GM19395 (cell line): Measurements from ENCODE around the gene DAND5.
A peak's percentile ranks its signal among the peaks of the same experiment; 100 is the strongest.
"Not testable (repeated sequence)": the region's sequence is repeated elsewhere in the genome, so short reads cannot be mapped to it uniquely, and the experiment has no call there.

Source experiments
- ATAC-seq: cut with Tn5 transposase; IDR thresholded peaks from one replicate; pipeline ENCODE4 v1.9.1; 2021; ENCODE audit warnings: mild to moderate bottlenecking, moderate library complexity; ENCODE audit not compliant: unreplicated experiment

DAND5 gene

GRCh38 chr19:12945479-12946091, 23.8 kb upstream of the DAND5 start, which contains the start of gene RAD23A:
RAD23A (plus strand) TSS chr19:12945862; CDS start chr19:12945949, 87 bp downstream.
- ATAC-seq: peak; percentile 70

GRCh38 chr19:12946092-12946721, 23.2 kb upstream of the DAND5 start:
- ATAC-seq: peak; percentile 30

DNA sequence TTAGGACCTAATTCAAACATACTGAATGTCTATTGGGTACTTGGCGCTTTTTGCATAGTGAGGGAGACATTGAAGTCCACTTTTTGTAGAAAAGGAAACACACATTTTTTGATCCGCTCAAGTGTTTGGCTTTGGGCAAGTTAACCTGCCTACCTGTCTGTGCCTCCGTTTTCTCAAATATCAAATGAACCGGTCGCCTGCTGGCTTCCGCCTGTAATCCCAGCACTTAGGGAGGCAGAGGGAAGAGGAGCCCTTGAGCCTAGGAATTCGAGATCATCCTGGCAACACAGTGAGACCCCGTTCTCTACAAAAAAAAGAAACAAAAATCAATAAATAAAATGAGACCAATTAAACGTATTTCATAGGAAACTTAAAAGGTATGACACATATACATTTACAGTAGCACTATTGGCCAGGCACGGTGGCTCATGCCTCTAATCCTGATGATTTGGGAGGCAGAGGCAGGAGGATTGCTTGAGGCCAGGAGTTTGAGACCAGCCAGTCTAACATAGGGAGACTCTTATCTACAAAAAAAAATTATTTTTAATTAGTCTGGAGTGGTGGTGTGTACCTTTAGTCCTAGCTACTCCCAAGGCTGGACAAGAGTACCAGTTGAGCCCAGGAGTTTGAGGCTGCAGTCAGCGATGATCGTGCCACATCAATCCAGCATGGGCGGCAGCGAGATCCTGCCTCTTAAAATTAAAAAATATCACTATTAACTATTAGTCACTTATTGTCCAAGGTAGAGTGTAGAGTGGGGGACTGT, 22.5 kb upstream of the DAND5 start:
- ATAC-seq: no peak

- ATAC-seq: no peak
These were observed 21.4 kb upstream of the DAND5 start for GRCh38 chr19:12947702-12948611.

DNA sequence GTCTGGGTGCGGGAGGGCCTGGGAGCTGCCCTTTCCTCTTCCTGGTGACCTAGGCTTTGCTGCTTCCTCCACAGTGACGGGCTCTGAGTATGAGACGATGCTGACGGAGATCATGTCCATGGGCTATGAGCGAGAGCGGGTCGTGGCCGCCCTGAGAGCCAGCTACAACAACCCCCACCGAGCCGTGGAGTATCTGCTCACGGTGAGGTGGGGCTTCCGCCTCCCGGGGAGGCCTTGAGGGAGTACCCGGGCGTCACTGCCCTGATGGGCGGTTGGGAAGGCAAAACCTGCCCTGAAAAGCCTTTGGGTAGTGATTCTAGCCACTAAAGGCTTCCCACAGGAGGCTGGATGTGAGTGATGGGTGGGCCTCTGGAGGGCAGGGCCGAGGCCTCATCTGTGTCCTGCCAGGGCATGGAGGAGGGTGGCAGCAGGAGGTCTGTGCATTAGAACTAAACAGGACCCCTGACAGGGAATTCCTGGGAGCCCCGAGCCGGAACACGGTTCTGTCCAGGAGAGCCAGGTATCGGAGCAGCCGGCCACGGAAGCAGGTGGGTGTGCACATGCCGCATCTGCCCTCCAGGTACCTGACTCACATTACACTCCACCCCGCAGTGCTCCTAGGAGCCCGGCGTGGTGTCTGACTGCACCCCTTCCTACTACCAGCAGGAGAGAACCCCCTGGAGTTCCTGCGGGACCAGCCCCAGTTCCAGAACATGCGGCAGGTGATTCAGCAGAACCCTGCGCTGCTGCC, 20.6 kb upstream of the DAND5 start:
- no peak for ATAC-seq

DNA sequence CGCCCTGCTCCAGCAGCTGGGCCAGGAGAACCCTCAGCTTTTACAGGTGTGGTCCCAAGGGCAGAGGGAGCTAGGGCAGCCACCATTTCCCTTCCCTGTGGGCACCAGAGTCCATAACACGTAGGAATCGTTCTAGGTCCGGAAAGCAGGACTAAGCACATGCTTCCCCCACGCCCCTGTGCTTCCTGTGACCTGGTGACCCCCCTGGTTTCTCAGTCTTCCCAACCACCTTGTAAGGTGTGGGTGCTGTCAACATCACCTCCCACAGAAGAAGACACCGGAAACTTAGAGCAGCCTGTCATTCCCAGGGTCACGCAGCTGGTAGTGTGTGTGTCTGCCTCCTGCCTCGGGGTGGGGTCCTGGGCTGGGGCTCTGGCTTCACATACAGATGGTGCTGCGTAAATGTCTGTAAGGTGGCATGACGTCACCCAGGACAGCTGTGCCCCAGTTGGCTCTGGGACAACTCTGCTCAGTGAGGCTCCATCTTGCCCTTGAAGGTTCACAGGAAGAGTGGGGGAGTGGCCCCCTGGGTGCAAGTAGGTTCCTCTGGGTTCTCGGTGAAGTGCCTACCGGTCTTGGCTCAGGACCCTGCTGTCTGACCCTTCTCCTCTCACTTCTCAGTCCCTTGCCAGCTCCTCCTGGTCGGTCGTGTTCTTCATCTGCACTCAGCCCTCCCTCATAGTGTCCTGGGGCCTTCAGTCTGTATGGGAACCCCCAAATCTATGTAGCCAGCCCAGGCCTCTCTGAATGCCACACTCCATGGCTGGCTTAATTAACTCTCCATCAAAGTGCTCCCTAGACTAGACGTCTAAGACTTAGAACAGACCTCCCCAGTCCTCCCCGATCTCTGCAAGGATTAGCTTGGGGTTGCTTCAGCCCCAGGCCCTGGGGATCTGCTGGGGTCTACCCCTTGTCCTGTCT, 19.8 kb upstream of the DAND5 start:
- ATAC-seq: no peak

GRCh38 chr19:12952050-12952449, 17.3 kb upstream of the DAND5 start:
- not testable (repeated sequence) for ATAC-seq

GRCh38 chr19:12952488-12953137, 16.8 kb upstream of the DAND5 start:
- ATAC-seq: no peak

- ATAC-seq: no peak
These were observed 16.1 kb upstream of the DAND5 start for GRCh38 chr19:12953138-12953798.

GRCh38 chr19:12953799-12954611, 15.4 kb upstream of the DAND5 start:
- ATAC-seq: no peak

DNA sequence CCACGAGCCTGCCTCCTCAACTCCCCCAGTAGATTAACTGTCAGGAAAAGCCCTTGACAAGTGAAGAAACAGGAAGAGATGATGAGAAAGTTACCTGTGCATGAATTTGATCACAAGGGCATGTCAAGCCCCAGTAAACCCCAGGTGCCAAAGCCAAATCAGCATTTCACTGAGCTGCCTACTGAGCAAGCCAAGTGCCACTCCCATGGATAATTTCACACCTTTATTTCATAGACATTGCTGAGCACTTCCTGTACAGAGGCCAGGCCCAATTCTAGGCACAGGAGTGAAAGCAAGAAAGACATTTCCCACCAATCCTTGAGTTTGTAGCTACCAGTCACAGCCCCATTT, 14.8 kb upstream of the DAND5 start:
- no peak for ATAC-seq

DNA sequence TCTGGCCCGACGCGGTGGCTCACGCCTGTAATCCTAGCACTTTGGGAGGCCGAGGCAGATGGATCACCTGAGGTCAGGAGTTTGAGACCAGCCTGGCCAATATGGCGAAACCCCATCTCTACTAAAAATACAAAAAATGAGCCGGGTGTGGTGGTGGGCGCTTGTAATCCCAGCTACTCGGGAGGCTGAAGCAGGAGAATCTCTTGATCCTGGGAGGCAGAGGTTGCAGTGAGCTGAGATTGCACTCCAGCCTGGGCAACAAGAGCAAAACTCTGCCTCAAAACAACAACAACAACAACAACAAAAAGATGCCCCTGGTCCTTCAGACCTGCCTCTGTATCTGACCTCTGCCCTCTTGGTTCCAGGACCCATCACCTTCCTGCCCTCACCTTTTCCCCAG, 13.8 kb upstream of the DAND5 start:
- not testable (repeated sequence) for ATAC-seq

DNA sequence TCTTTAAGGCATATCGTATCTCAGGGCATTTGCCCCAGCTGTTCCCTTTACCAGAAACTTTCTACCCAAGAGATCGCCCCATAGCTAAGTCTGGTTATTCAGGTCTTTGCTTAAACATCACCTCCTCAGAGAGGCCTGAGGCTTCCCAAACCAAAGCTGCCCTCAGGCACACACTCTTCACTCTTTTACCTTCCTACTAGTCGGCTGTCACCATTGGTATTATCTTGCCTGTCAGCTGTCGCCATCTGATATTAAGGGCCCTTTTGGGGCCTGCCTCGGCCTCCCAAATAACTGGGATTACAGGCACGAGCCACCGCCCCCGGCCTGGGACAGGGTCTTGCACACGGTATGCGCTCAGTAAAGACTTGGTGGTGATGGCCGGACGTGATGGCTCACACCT, 13.4 kb upstream of the DAND5 start:
- no peak for ATAC-seq

GRCh38 chr19:12956446-12957388, 12.7 kb upstream of the DAND5 start, which contains the start of gene GADD45GIP1:
GADD45GIP1 (minus strand) TSS chr19:12957223; CDS start chr19:12957212, 11 bp downstream.
- no peak for ATAC-seq

DNA sequence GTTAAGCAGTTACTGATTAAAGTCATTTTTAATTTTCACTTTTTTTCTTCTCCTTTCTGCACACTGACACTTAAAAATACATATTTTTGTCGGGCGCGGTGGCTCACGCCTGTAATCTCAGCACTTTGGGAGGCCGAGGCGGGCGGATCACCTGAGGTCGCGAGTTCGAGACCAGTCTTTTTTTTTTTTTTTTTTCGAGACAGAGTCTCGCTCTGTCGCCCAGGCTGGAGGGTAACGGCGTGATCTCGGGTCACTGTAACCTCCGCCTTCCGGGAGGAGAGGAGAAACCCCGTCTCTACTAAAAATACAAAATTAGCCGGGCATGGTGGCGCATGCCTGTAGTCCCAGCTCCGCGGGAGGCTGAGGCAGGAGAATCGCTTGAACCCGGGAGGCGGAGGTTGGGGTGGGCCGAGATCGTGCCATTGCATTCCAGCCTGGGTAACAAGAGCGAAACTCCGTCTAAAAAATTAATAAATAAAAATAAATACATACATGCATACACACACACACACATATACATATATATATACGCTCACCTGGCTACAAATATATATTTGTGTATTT, 11.9 kb upstream of the DAND5 start:
- ATAC-seq: not testable (repeated sequence)

DNA sequence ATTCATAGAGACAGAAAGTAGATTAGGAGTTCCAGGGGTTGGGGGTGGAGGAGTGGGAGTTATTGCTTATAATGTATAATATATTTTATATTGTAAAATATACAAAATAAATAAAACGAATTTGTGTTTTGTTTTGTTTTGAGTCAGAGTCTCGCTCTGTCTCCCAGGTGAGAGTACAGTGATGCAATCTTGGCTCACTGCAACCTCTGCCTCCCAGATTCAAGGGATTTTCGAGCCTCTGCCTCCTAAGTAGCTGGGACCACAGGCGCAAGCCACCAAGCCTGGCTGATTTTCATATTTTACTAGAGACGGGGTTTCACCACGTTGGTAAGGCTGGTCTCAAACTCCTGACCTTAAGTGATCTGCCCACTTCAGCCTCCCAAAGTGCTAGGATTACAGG, 9.9 kb upstream of the DAND5 start:
- ATAC-seq: no peak
